HG03432 (cell line): ENCODE measurements around the gene RTTN.
"Not testable (repeated sequence)": the region's sequence is repeated elsewhere in the genome, so short reads cannot be mapped to it uniquely, and the experiment has no call there.

Source experiments
- ATAC-seq: cut with Tn5 transposase; IDR thresholded peaks from one replicate; pipeline ENCODE4 v1.9.1; 2021; ENCODE audit warnings: mild to moderate bottlenecking, moderate library complexity; ENCODE audit not compliant: unreplicated experiment

RTTN gene

DNA sequence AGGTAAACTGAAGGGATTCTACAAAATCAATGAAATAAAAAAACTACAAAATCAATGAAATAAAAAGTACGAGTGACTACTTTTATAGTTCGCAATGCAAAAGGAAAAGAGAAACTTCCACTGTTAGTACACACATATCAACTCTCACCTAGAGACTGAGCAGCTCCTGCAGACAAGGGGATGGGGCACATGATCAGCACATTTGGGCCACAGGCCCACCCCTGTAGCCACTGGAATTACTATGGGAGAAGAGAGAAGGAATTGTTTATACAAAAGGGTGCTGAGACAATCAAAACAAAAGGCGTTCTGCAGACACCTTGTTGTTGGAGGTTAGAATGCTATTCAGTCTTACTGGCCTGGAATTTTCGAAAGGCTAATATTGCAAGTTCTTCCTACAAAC lies 223.1 kb downstream of the RTTN start:
- ATAC-seq = no peak

DNA sequence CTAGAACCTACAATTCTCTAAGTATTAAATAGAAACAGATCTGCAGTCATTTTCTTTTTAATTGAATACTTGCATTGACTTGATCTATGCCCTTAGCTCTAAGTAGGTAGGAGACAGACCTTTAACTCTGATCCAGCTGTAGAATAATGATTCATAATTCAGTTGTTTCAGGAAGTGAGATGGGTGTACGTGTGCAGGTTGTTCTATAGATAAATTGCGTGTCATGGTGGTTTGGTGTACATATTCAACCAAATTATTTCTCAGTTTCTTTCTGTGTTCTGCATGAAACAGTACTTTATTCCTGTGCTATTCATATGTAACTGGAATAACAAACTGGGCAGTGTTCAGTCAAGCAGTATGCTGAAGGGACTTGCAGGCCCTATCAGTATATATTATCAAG lies 223.5 kb downstream of the RTTN start:
- peak; percentile 55 for ATAC-seq

DNA sequence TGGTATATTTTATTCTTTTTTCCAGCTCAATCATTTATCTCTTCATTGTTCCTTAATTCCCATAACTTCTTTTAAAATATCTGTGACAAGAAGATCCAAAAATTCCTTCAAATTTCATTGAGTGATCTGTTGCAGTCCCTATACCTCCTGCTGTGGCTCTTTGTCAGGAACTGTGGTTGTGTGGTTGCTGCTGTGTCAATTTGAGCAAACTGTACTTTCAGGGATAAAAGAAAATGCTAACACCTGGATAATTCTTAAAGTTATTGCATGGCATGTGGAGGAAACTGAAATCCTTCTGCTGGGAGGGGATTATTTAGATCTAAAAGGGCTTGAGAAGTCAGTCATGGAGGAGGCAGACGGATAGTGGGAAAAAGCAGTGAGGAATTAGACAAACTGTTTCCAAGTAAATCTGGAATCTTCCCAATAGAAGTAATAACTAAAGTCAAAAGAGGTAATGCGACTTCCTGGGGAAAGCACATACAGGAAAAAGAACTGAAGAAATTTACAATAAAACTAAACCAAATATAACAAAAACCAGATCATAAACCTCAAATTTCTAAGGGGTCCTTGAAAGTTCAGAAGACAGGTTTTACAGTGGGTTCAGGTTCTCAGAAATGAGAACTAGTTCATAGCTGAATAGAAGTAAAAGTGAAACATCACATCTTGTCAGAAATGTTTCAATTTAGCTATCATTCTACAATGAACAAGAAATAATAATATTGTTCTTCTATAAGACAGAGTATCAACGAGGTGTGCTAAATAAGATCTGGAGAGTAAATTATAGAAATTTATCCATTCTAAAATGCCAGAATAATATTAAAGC lies 224.3 kb downstream of the RTTN start:
- peak; percentile 30 for ATAC-seq

DNA sequence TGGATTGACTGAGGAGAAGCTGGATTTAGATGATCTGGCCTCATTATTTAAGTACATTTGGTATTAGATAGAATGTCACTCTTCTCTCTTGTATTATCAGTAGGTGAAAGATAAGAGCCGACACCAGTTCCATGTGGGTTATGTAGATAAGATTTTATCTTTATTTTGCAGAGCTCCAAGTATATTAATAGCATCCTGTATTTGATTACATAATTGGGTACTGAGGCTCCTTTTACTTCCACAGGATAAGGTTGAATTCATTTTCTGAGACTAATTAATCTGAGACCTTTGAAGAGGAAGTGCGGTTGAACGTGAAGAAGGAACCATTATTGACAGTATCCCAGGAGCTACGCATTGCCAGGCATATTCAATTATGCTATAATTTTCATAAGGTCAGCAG lies 225.0 kb downstream of the RTTN start:
- no peak for ATAC-seq

DNA sequence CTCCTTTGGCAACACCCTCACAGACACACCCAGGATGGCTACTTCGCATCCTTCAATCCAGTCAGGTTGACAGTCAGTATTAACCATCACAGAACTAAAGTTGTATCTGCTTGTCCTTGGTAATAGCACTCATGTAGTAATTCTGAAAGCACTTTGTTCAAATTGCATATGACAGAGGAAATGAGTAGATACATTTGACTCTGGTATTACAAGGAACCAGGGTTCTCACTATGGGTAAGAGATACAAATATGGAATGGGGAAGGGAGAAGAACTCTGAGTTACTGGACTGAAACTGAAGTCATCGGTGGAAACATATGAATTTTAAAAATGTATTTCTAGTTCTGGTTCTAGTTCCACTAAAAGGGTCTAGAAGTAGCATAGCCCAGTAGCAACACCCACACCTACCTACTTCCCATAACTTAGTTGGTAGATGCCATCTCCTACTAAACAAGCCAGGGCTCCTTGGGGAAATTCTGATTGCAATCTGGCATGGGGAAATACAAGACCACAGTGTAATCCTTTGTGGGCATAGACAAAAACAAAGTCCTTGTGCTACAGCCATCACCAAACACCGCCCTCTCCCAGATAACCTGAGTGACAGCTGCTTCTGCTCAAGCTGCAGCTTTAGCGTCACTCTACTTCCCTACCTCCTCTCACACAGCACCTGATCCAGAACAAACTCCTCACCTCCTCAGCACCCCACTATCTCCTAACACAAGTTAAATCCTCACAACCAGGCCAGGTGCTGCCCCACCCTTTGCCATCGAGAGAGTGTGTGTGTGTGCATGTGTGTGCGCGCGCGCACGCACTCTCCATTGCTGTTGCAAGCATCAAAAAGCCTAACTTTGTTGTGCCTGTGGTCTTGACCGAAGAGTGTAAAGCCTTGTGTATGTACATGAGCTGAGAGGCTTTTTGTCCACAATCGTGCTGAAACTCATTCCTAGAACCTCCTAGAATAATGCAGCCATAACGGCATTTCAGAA lies 226.5 kb downstream of the RTTN start:
- ATAC-seq = peak; percentile 78

DNA sequence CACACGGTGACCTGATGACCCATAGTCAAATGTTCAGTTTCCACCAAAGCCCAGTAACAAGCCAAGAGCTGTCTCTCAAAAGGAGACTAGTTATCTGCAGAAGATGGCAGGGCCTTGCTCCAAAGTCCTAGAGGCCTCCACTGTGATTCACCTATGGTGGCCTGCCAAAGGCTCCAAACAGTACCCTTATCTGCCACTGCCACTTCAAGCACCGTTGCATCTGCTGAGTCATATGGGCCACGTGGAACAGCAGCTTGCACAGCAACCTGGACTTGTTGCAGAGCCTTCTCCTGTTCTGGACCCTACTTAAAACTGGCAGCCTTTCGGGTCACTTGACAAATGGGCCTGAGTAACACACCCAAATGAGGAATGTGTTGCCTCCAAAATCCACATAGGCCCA lies 230.2 kb downstream of the RTTN start:
- not testable (repeated sequence) for ATAC-seq

DNA sequence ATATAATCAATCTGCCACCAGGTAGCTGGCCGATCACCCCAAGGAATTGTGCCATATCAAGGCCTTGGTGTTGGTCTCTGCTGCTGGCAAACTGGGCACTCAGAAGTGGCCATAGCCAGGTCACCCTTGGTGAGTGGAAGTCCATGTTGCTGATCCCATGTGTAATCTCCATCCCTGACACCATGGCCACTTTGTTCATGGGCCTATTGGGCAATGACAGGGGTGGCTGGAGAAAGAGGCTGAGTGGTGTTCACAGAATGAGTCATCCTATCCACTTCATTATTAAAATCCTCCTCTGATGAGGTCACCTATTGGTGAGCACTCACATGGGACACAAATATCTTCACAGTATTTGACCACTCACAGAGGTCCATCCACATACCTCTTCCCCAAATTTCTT lies 231.1 kb downstream of the RTTN start:
- no peak for ATAC-seq

DNA sequence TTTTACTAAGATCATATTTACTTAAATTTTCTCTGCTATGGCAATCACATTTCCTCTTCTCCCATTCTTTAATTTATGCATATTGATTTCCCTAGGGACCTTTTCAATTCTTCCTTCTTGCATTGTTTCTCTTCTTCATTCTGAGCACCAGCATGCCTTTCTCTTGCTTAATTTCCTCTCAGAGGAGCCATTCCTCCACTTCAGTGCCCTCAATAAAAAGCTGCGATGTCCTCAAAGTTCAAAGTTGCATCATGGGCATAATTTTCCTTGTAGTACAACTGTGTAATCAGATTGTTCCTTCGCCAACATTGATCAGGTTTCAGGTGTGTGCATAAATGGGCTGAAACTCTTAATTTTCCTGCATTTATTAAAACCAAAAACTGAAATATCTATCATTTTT lies 236.0 kb downstream of the RTTN start:
- no peak for ATAC-seq

DNA sequence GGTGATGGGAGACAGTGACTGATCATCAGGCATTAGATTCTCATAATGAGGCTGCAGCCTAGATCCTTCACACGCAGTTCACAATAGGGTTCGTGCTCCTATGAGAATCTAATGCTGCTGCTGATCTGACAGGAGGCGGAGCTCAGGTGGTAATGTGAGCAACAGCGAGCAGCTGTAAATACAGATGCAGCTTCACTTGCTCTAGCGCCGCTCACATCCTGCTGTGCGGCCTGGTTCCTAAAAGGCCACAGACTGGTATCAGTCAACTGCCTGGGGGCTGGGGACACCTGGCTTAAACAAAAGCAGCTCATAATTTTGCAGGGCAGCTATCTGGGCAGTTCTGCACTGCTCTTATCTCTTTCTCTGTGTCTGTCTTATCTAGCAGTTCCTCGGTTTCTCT lies 237.4 kb downstream of the RTTN start:
- peak; percentile 91 for ATAC-seq

DNA sequence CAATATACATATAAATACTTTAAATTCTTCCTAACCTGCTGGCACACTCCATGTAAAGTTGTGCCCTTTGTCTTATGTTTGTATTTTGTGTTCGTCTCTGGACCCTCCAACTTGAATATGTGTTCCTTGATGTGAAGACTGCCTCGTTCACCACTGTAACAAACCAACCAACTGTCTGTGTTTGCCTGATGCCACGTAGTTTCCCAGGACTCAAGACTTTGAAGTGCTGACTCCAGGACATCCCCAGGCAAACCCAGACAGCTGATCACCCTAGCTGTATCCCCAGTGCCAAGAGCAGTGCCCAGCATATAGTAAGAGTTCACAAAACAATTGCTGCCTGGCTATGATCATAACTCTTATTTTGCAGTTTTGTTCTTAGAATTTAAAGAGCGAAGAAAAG lies 242.3 kb downstream of the RTTN start:
- ATAC-seq = no peak

DNA sequence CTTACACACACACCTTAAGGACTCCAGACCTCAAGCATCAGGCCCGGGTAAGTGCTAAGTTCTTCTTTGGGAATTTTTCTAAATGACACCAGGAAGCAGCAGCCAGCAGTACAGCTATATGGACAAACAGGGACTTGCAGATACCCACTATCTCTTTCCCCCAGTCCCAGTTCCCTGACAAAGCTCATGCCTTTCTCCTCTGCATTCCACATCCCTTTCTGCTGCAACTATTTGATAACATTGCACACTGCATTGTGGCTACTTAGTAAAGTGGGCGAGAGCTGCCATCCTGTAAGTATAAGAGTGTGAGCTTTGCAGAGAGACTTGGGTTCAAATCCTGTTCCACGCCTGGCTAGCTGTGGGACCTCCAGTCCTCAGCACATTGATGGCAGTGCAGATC lies 243.8 kb downstream of the RTTN start:
- ATAC-seq = no peak

DNA sequence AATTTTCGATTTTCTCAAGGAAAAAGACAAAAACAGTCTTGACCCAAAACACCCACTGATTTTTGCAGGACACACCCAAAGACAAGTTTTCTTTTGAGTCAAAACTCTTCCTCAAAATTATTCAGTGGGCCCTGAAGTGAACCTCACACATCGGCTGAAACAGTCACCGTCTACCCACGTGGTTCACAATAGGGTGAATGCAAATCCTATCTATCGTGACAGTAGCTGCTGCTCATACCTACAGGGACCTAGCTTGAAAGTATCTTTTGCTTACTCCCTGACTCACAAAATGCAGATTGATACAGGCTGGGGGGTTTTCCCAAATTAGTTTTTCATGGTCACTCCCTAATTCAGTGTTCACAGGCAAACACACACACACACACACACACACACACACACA lies 247.1 kb downstream of the RTTN start:
- ATAC-seq = peak; percentile 51

DNA sequence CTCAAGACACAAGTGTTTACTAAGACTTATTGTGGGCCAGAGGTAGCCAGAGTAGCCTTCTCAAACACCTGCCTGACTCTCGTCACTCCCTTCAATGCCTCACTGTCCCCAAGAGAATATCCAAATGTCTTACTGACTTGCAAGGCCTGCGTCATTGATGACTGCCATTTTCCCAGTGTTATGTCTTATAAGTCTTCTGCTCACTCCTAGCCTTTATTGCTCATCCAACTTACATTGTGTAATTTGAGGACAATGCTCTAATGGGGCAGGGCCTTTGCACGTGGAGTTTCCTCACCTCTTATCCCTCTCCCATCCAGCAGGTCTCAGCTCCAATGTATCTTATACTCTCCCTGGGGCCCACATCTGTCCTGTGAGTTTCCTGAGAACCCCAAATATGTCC lies 247.7 kb downstream of the RTTN start:
- no peak for ATAC-seq

DNA sequence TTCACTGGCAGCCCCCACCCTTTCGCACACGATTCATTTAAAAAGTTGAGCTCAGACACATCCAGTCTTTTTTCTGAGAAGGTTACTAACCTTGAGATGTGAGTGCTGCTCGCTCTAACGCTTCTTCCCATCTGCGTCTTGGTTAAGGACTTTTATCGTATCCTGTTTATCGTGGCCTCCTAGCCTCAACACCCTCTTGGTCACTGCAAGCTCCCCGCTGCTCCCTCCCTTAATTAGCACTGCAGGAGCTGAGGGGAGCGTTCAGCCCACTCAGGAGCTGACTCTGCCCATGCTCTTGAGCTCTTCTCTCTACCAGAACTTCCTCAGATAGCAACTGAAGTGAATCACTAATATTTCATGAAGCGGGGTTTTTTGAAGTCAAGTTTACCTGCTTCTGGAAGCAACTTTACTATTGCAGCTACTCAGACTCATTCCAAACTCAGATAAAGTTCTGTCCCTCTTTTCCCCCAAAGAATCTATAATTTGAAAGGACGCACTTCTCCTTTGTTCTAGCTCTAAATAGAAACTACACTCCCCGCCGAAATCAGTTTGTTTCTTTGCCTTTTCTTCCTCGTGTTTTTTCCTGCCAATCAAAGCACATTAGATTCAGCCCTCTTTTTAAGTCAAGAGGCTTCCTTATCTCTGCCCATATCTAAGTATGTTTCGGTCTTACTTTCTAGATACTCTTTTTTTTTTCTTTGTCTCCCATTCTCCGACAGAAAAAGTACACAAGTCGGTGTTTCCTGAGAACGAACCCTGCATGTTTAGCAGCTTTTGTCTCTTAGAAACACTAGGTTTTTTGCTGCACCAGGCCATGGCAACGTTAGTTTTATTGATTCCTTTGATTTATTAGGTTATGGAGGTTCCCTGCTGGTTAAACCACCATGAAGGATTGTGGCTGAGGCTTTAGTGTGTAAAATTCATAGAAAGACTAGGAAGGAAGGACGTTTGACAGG lies 248.5 kb downstream of the RTTN start:
- ATAC-seq = no peak

DNA sequence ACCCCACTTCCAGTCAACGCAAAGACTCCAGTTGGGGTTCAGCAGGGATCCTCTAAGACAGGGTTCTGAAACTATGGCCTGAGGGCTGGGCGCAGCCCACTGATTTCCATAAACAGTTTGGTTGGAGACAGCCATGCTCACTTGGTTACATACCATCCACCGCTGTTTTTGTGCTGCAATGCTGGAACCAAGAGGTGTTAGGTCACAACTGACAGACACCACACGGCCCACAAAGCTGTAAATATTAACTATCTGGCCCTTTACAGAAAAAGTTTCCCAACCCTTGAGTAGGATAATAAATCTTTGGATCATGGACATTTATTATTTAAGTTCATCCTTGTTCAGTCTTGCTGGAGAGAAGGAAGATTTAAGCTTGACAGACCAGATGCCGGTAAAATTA lies 249.4 kb downstream of the RTTN start:
- peak; percentile 23 for ATAC-seq

DNA sequence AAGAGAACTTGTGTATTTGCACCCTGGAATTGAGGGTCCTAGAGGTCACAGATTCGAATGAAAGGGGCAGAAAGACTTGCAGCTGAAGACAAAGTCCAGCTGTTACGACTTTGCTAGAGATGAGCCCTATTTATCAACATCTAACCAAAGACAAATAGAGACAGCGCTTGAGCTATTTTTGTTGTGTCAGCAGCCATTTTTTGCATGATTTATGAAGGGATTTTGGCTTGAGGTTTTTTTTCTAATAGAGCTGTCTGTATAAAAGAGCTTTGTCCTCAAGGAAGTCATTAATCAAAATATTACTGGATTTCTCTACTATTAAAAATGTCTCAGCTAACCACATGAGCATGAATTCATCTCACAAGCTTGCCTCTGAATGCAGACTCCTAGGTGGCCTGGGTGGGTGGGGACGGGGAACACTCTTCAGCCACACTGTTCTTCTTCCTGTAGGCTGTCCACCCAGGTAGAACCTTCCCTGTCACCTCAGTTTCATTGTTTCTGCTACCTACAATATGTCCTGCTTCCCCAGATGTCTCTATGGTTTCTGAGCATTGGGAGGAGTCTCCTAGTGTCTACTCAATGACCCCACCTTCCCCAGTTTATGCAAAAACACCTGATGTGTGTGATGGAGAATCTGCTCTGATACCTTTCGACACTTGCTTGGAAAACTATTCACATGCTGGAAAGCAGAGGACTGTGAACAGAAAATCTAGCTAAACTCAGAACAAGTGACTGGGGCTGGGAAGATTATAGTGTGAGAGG lies 250.6 kb downstream of the RTTN start:
- no peak for ATAC-seq

DNA sequence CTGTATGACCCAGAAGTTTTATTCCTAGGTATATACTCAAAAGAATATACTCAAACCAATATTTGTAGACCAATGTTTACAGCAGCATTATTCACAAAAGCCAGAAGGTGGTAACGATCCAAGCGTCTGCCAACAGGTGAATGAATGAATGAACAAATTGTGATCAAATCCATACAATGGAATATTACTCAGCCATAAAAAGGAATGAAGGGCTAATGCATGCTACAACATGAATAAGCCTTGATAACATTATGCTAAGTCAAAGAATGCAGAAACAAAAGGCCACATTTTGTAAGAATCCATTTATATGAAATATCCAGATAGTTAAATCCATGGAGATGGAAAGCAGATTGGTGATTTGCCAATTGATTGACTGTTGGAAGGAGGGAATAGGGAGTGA lies 252.3 kb downstream of the RTTN start:
- no peak for ATAC-seq
